GM18502 (cell line): Measurements from ENCODE around the gene VPS54.
"Not testable (repeated sequence)": the region's sequence is repeated elsewhere in the genome, so short reads cannot be mapped to it uniquely, and the experiment has no call there.

Experiments used
- ATAC-seq: cut with Tn5 transposase; IDR thresholded peaks from one replicate; pipeline ENCODE4 v1.9.1; 2021; ENCODE audit warnings: mild to moderate bottlenecking; ENCODE audit not compliant: unreplicated experiment, poor library complexity

Gene VPS54

GRCh38 chr2:63849381-63850203 lies 169.6 kb downstream of the VPS54 start:
- no peak for ATAC-seq

- ATAC-seq, result not testable (repeated sequence)
These were observed 171.7 kb downstream of the VPS54 start for GRCh38 chr2:63847571-63847970.

- ATAC-seq, result no peak
These were observed 172.7 kb downstream of the VPS54 start for GRCh38 chr2:63846487-63846886.

DNA sequence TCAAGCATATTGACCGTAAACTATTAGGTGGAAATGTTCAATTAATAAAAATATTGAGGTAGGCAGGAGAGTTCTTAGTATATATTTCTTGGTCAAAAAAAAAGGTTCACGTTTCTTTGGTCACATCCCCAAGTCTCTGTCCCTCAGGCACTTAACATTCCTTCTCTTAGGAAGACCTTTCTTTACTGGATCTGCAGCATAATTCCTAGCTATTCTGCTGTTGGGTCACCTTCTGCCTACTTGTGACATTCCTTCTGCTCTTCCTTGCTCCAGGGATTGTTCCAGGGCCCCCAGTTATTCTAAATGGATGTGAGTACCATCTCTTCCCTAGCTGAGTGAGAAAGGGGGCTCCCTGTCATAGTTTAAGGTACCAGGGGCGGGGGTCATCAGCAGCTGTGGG lies 173.4 kb downstream of the VPS54 start:
- no peak for ATAC-seq

DNA sequence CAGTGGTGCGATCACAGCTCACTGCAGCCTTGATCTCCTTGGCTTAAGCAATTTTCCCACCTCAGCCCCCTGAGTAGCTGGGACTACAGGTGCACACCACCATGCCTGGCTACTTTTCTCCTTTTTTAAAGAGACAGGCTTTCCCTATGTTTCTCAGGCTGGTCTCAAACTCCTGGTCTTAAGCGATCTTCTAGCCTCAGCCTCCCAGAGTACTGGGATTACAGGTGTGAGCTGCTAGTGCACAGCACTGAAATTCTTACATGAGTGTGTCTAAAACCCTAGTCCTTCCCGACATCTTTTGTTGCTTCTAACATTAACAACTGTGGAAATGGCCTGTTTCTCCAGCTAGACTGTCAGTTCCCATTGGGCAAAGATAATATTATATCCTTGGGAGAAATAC lies 174.6 kb downstream of the VPS54 start:
- ATAC-seq, result no peak

- ATAC-seq, result no peak
These were observed 175.4 kb downstream of the VPS54 start for GRCh38 chr2:63843791-63844190.

- ATAC-seq, result no peak
These were observed 176.1 kb downstream of the VPS54 start for GRCh38 chr2:63843093-63843492.

GRCh38 chr2:63842149-63843061 lies 176.8 kb downstream of the VPS54 start:
- no peak for ATAC-seq
